Stimulated activated naive CD8-positive, alpha-beta T cell treated with anti-CD3 and anti-CD28 coated beads, Interleukin-15, amount 100 ng/mL, for 72 hours (primary cell): ENCODE results near the gene RBPJ.

Source experiments
- ATAC-seq: fragments of 150-1000 bp; cut with Tn5 transposase; 2 replicates; pipeline ENCODE4 v1.10.0; 2021; ENCODE audit warnings: mild to moderate bottlenecking, moderate library complexity
- DNase-seq, 2 donors: peaks; one replicate each; pipeline ENCODE4 v3.0.0; 2021 to 2022
- H3K27ac Mint-ChIP-seq, 2 donors: one replicate each; pipeline ENCODE4 v1.8.0; 2022; ENCODE audit warnings: mild to moderate bottlenecking in 2 of 2, mixed read lengths in 2 of 2, moderate library complexity in 2 of 2
- H3K27me3 Mint-ChIP-seq: one replicate; pipeline ENCODE4 v1.8.0; 2022; ENCODE audit warnings: mixed read lengths
- H3K4me1 Mint-ChIP-seq: one replicate; pipeline ENCODE4 v1.8.0; 2022; ENCODE audit warnings: mild to moderate bottlenecking, mixed read lengths
- H3K4me3 Mint-ChIP-seq, 2 donors: one replicate each; pipeline ENCODE4 v1.8.0; 2022; ENCODE audit warnings: mild to moderate bottlenecking in 2 of 2, mixed read lengths in 2 of 2, moderate library complexity in 1 of 2
- H3K9me3 Mint-ChIP-seq, 2 donors: one replicate each; pipeline ENCODE4 v1.8.0; 2022; ENCODE audit warnings: mixed read lengths in 2 of 2

The RBPJ gene

GRCh38 chr4:26320538-26321372 is at the start of gene RBPJ:
Gene RBPJ (plus strand): TSS chr4:26321014. CDS start chr4:26321029, 15 bp downstream.
- Mint-ChIP-seq H3K4me3 (peak within 1 kb of the TSS; percentile 99), H3K27me3 (no peaks in the 10 kb centered on the region), H3K9me3 (peaks cover 14 to 17% of the 10 kb centered on the region in 2 donors), H3K27ac (peak within 1 kb of the TSS; percentile 100), H3K4me1 (peaks cover 49% of the 10 kb centered on the region)
- DNase-seq (peak; percentile 80 to 83), ATAC-seq (peak; percentile 3)

GRCh38 chr4:26271703-26272102 is 49.1 kb upstream of the RBPJ start:
- peaks cover 38% of the 10 kb centered on the region for H3K27me3 Mint-ChIP-seq
- peaks cover 27% of the 10 kb centered on the region for H3K4me1 Mint-ChIP-seq
- ATAC-seq (no peak), DNase-seq (no peak)
- H3K4me3 Mint-ChIP-seq = no peak overlapping the region
- H3K9me3 Mint-ChIP-seq = no peaks in the 10 kb centered on the region
- H3K27ac Mint-ChIP-seq = no peak overlapping the region

GRCh38 chr4:26272654-26273615 is 47.9 kb upstream of the RBPJ start:
- Mint-ChIP-seq H3K27me3 (peaks cover 36% of the 10 kb centered on the region), H3K4me1 (peaks cover 27% of the 10 kb centered on the region), H3K27ac (peak overlapping the region in 1 of 2 donors; percentile 80), H3K9me3 (no peaks in the 10 kb centered on the region), H3K4me3 (peak overlapping the region; percentile 53 to 56)
- ATAC-seq (no peak), DNase-seq (no peak)

- ATAC-seq (no peak), DNase-seq (no peak)
- Mint-ChIP-seq H3K27me3 (peaks cover 36% of the 10 kb centered on the region), H3K27ac (peak overlapping the region in 1 of 2 donors; percentile 5), H3K9me3 (no peaks in the 10 kb centered on the region), H3K4me3 (peak overlapping the region; percentile 13 to 53), H3K4me1 (peaks cover 23% of the 10 kb centered on the region)
Observed at GRCh38 chr4:26273616-26273980, 47.2 kb upstream of the RBPJ start.

- Mint-ChIP-seq H3K27me3 (peaks cover 26% of the 10 kb centered on the region), H3K27ac (peak overlapping the region in 1 of 2 donors; percentile 52), H3K4me1 (peaks cover 19% of the 10 kb centered on the region), H3K4me3 (no peak overlapping the region), H3K9me3 (no peaks in the 10 kb centered on the region)
- DNase-seq (no peak), ATAC-seq (no peak)
Observed at GRCh38 chr4:26275281-26275680, 45.5 kb upstream of the RBPJ start.

GRCh38 chr4:26279446-26279845 is 41.4 kb upstream of the RBPJ start:
- no peak for ATAC-seq
- H3K27me3 Mint-ChIP-seq = peaks cover 4% of the 10 kb centered on the region
- H3K9me3 Mint-ChIP-seq = no peaks in the 10 kb centered on the region
- H3K27ac Mint-ChIP-seq = no peak overlapping the region
- no peak for DNase-seq
- no peak overlapping the region for H3K4me3 Mint-ChIP-seq
- H3K4me1 Mint-ChIP-seq = no peaks in the 10 kb centered on the region

GRCh38 chr4:26281881-26282280 is 38.9 kb upstream of the RBPJ start:
- H3K4me3 Mint-ChIP-seq = no peak overlapping the region
- H3K27me3 Mint-ChIP-seq = no peaks in the 10 kb centered on the region
- no peaks in the 10 kb centered on the region for H3K4me1 Mint-ChIP-seq
- H3K27ac Mint-ChIP-seq = no peak overlapping the region
- DNase-seq = no peak
- no peaks in the 10 kb centered on the region for H3K9me3 Mint-ChIP-seq
- no peak for ATAC-seq

GRCh38 chr4:26284536-26284935 is 36.3 kb upstream of the RBPJ start:
- H3K9me3 Mint-ChIP-seq = no peaks in the 10 kb centered on the region
- no peak overlapping the region for H3K4me3 Mint-ChIP-seq
- no peak for ATAC-seq
- H3K27ac Mint-ChIP-seq = no peak overlapping the region
- peaks cover 11% of the 10 kb centered on the region for H3K4me1 Mint-ChIP-seq
- no peak for DNase-seq
- H3K27me3 Mint-ChIP-seq = no peaks in the 10 kb centered on the region

- ATAC-seq (no peak), DNase-seq (no peak)
- no peak overlapping the region for H3K27ac Mint-ChIP-seq
- H3K9me3 Mint-ChIP-seq = no peaks in the 10 kb centered on the region
- peaks cover 11% of the 10 kb centered on the region for H3K4me1 Mint-ChIP-seq
- no peak overlapping the region for H3K4me3 Mint-ChIP-seq
- H3K27me3 Mint-ChIP-seq = no peaks in the 10 kb centered on the region
Observed at GRCh38 chr4:26285272-26285671, 35.5 kb upstream of the RBPJ start.

- H3K4me1 Mint-ChIP-seq = peaks cover 11% of the 10 kb centered on the region
- no peak for ATAC-seq
- no peaks in the 10 kb centered on the region for H3K27me3 Mint-ChIP-seq
- DNase-seq = no peak
- peak overlapping the region in 1 of 2 donors; percentile 11 for H3K27ac Mint-ChIP-seq
- no peaks in the 10 kb centered on the region for H3K9me3 Mint-ChIP-seq
- H3K4me3 Mint-ChIP-seq = no peak overlapping the region
Observed at GRCh38 chr4:26287756-26288155, 33.1 kb upstream of the RBPJ start.

- H3K27me3 Mint-ChIP-seq = no peaks in the 10 kb centered on the region
- DNase-seq (peak; percentile 7 to 69), ATAC-seq (peak; percentile 98)
- H3K4me3 Mint-ChIP-seq = peak overlapping the region in 1 of 2 donors; percentile 41
- H3K27ac Mint-ChIP-seq = peak overlapping the region in 1 of 2 donors; percentile 95
- H3K9me3 Mint-ChIP-seq = no peaks in the 10 kb centered on the region
- H3K4me1 Mint-ChIP-seq = peaks cover 11% of the 10 kb centered on the region
Observed at GRCh38 chr4:26288355-26288909, 32.4 kb upstream of the RBPJ start.

GRCh38 chr4:26289401-26289800 is 31.4 kb upstream of the RBPJ start:
- no peak for DNase-seq
- no peak for ATAC-seq
- Mint-ChIP-seq H3K4me1 (peaks cover 11% of the 10 kb centered on the region), H3K4me3 (no peak overlapping the region), H3K9me3 (no peaks in the 10 kb centered on the region), H3K27ac (no peak overlapping the region), H3K27me3 (peaks cover 5% of the 10 kb centered on the region)

- Mint-ChIP-seq H3K27me3 (peaks cover 13% of the 10 kb centered on the region), H3K4me3 (no peak overlapping the region), H3K27ac (no peak overlapping the region), H3K4me1 (peaks cover 11% of the 10 kb centered on the region), H3K9me3 (no peaks in the 10 kb centered on the region)
- DNase-seq (no peak), ATAC-seq (no peak)
Observed at GRCh38 chr4:26290321-26290720, 30.5 kb upstream of the RBPJ start.

GRCh38 chr4:26294904-26295303 is 25.9 kb upstream of the RBPJ start:
- H3K9me3 Mint-ChIP-seq = no peaks in the 10 kb centered on the region
- H3K4me1 Mint-ChIP-seq = peaks cover 20% of the 10 kb centered on the region
- no peak overlapping the region for H3K4me3 Mint-ChIP-seq
- DNase-seq (no peak), ATAC-seq (no peak)
- no peak overlapping the region for H3K27ac Mint-ChIP-seq
- H3K27me3 Mint-ChIP-seq = peaks cover 13% of the 10 kb centered on the region

- DNase-seq = no peak
- no peak for ATAC-seq
- Mint-ChIP-seq H3K27me3 (peaks cover 13% of the 10 kb centered on the region), H3K4me3 (no peak overlapping the region), H3K9me3 (no peaks in the 10 kb centered on the region), H3K27ac (no peak overlapping the region), H3K4me1 (peaks cover 20% of the 10 kb centered on the region)
Observed at GRCh38 chr4:26296021-26296420, 24.8 kb upstream of the RBPJ start.
